GOT3 (cell line): ENCODE results near the gene ADA.
"Not testable (repeated sequence)": the region's sequence is repeated elsewhere in the genome, so short reads cannot be mapped to it uniquely, and the experiment has no call there.

ENCODE experiments used
- DNase-seq: peaks from one replicate; lab custom pipeline; 2025; ENCODE audit warnings: mixed read lengths; lab: John Stamatoyannopoulos, UW

The ADA gene

GRCh38 chr20:44599715-44600114 lies 51.8 kb downstream of the ADA start:
- DNase-seq: no peak

- no peak for DNase-seq
Observed at GRCh38 chr20:44598423-44599305, 52.8 kb downstream of the ADA start.

GRCh38 chr20:44597930-44598329 lies 53.6 kb downstream of the ADA start:
- DNase-seq: no peak

- no peak for DNase-seq
Observed at GRCh38 chr20:44597516-44597915, 54.0 kb downstream of the ADA start.

- no peak for DNase-seq
Observed at GRCh38 chr20:44596876-44597275, 54.6 kb downstream of the ADA start.

GRCh38 chr20:44596010-44596409 lies 55.5 kb downstream of the ADA start:
- DNase-seq: no peak

- no peak for DNase-seq
Observed at GRCh38 chr20:44594730-44595129, 56.8 kb downstream of the ADA start.

GRCh38 chr20:44593751-44594150 lies 57.7 kb downstream of the ADA start:
- no peak for DNase-seq

GRCh38 chr20:44592366-44592765 lies 59.1 kb downstream of the ADA start:
- no peak for DNase-seq

GRCh38 chr20:44590980-44591778 lies 60.3 kb downstream of the ADA start:
- no peak for DNase-seq

- no peak for DNase-seq
Observed at GRCh38 chr20:44589537-44589936, 62.0 kb downstream of the ADA start.

- DNase-seq: not testable (repeated sequence)
Observed at GRCh38 chr20:44588321-44588720, 63.2 kb downstream of the ADA start.

GRCh38 chr20:44587035-44587980 lies 64.2 kb downstream of the ADA start:
- DNase-seq: no peak

- no peak for DNase-seq
Observed at GRCh38 chr20:44586289-44586911, 65.1 kb downstream of the ADA start.

GRCh38 chr20:44585057-44585963 lies 66.2 kb downstream of the ADA start:
- no peak for DNase-seq

- DNase-seq: no peak
Observed at GRCh38 chr20:44584162-44584561, 67.3 kb downstream of the ADA start.

- no peak for DNase-seq
Observed at GRCh38 chr20:44583157-44583556, 68.3 kb downstream of the ADA start.

- no peak for DNase-seq
Observed at GRCh38 chr20:44582311-44583025, 69.0 kb downstream of the ADA start, which contains the start of gene PKIG. Gene PKIG (plus strand): TSS chr20:44582579. CDS start chr20:44614557, 31,978 bp downstream.

GRCh38 chr20:44581515-44581914 lies 70.0 kb downstream of the ADA start:
- no peak for DNase-seq
